Fibroblast of skin of back (primary cell): ENCODE data around the gene EIF3F.

Source experiments
- DNase-seq: peaks from one replicate; pipeline ENCODE4 v3.0.0-alpha.2; 2013

The EIF3F gene

GRCh38 chr11:7994581-7995278 is 7.6 kb downstream of the EIF3F start:
- DNase-seq: no peak

- no peak for DNase-seq
Measured at GRCh38 chr11:7999795-8000194, 12.7 kb downstream of the EIF3F start.

- DNase-seq: no peak
Measured at GRCh38 chr11:8000390-8000789, 13.3 kb downstream of the EIF3F start.

- DNase-seq: no peak
Measured at GRCh38 chr11:8002676-8003075, 15.5 kb downstream of the EIF3F start.

GRCh38 chr11:8003187-8003586 is 16.1 kb downstream of the EIF3F start:
- no peak for DNase-seq

- no peak for DNase-seq
Measured at GRCh38 chr11:8004008-8004407, 16.9 kb downstream of the EIF3F start.

- DNase-seq: no peak
Measured at GRCh38 chr11:8005556-8005955, 18.4 kb downstream of the EIF3F start.

GRCh38 chr11:8006349-8006977 is 19.3 kb downstream of the EIF3F start:
- peak; percentile 70 for DNase-seq

GRCh38 chr11:8008212-8008611 is 21.1 kb downstream of the EIF3F start:
- no peak for DNase-seq

GRCh38 chr11:8009856-8010255 is 22.7 kb downstream of the EIF3F start:
- no peak for DNase-seq

- no peak for DNase-seq
Measured at GRCh38 chr11:8011371-8011770, 24.2 kb downstream of the EIF3F start.

GRCh38 chr11:8011981-8012444 is 24.9 kb downstream of the EIF3F start:
- peak; percentile 96 for DNase-seq

GRCh38 chr11:8013833-8014232 is 26.7 kb downstream of the EIF3F start:
- no peak for DNase-seq

- peak; percentile 80 for DNase-seq
Measured at GRCh38 chr11:8015753-8016239, 28.7 kb downstream of the EIF3F start.

GRCh38 chr11:8016440-8016839 is 29.3 kb downstream of the EIF3F start:
- no peak for DNase-seq

- DNase-seq: no peak
Measured at GRCh38 chr11:8017071-8017470, 29.9 kb downstream of the EIF3F start.

GRCh38 chr11:8017894-8018483 is 30.9 kb downstream of the EIF3F start:
- DNase-seq: no peak

- peak; percentile 70 for DNase-seq
Measured at GRCh38 chr11:8018484-8019313, 31.6 kb downstream of the EIF3F start.

GRCh38 chr11:8019314-8020243 is 32.4 kb downstream of the EIF3F start:
- peak; percentile 20 for DNase-seq

GRCh38 chr11:8020244-8020597 is 33.1 kb downstream of the EIF3F start:
- no peak for DNase-seq

GRCh38 chr11:8021920-8022319 is 34.8 kb downstream of the EIF3F start:
- DNase-seq: no peak

GRCh38 chr11:8022876-8023275 is 35.7 kb downstream of the EIF3F start:
- no peak for DNase-seq
